ENCODE measurements around the gene TIMM50. TPM values are rescaled to one million over a fixed set of nuclear protein-coding genes. Genes with fewer than 3 reads are reported as not detected.
A peak's percentile ranks its signal among the peaks of the same experiment; 100 is the strongest.

Gene TIMM50
- total RNA-seq, 4 donors from 2014 or later = 21.7 to 54.0 (median 33.5) TPM

DNA sequence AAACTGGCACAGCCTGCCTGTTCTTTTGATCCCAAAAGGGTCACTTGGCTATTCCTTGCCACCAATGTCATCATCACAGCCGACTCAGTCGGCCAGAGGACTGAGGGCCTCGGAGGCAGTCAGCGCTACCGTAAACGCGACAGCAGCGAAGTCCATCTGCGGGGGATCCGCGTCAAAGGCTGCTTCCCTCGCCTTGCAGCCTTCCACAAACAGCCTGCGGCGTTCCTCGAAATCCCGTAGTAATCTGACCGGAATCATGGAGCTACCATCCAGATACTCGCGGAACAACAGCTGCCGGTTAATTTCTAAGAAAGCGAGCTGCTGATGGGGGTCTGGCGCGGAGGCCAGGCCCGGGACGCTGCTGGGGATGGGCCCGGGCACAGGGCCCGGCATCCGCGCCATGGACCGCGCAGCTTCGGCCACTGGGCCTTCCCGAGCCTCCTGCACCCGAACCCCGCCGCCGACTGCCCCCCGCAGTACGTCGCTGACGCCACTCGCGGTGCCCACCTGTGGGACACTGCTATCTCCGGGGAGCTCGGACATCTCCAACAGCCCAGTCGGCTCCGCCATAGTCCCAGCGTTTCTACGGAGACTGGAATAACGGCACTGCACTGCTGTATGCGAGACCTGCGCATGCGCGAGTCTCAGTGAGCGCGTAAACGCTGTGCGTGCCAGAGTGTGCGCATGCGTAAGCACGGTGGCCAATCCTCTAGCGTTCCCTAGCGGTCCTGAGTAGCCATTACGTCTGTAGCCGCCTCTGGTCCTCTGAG, 51.8 kb downstream of the TIMM50 start, which contains the start of gene EID2B:
Gene EID2B (minus strand): TSS at position 620 of the 770 bp plus-strand sequence. CDS start 50 bp downstream, at position 570.
- peaks cover 0 to 24% (median 4%) of the 10 kb centered on the region in 4 donors for H3K4me1 ChIP-seq
- in situ Hi-C loops (cut with MboI; ENCODE audit: low pct_ligation_motif_present in 1 of 4, low pct_unique_long_range_greater_than_20kb in 1 of 4, low sequenced_read_pairs in 3 of 4) (loop anchor here (5.0 to 25.0 kb wide), 5 partner anchors 88 to 420 kb away; partner anchors contain the start of genes GMFG (in 2 of the 4), SAMD4B (in 2 of the 4), SUPT5H (in 2 of the 4) and RPS16 (in 1 of the 4)), intact Hi-C loops (cut with DNase I; ENCODE audit: low total_unique reads) (loop anchor here (10.0 kb wide), 2 partner anchors 58 to 188 kb away; partner anchors contain the start of gene SAMD4B)
- TF ChIP-seq, protein P1, sequence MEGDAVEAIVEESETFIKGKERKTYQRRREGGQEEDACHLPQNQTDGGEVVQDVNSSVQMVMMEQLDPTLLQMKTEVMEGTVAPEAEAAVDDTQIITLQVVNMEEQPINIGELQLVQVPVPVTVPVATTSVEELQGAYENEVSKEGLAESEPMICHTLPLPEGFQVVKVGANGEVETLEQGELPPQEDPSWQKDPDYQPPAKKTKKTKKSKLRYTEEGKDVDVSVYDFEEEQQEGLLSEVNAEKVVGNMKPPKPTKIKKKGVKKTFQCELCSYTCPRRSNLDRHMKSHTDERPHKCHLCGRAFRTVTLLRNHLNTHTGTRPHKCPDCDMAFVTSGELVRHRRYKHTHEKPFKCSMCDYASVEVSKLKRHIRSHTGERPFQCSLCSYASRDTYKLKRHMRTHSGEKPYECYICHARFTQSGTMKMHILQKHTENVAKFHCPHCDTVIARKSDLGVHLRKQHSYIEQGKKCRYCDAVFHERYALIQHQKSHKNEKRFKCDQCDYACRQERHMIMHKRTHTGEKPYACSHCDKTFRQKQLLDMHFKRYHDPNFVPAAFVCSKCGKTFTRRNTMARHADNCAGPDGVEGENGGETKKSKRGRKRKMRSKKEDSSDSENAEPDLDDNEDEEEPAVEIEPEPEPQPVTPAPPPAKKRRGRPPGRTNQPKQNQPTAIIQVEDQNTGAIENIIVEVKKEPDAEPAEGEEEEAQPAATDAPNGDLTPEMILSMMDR (IDR thresholded peaks at IDR 0.05) = peak; percentile 94 to 99 (median 98)
- TF ChIP-seq POLR2A (IDR thresholded peaks at IDR 0.05) (peak; percentile 55), POLR2AphosphoS5 (IDR thresholded peaks at IDR 0.05) (peak; percentile 77 to 78 (median 77)), EP300 (IDR thresholded peaks at IDR 0.05; ENCODE audit: low read depth) (no peak)
- DNase-seq = peak; percentile 95
- WGBS, 2 donors (ENCODE audit: low coverage in 1 of 2) = 0 to 1% methylated on average over 10 to 57 of the region's 65 CpGs
- no peaks in the 10 kb centered on the region for H3K36me3 ChIP-seq
- H3K4me3 ChIP-seq = peak within 1 kb of the TSS; percentile 48 to 75 (median 62)
- peak within 1 kb of the TSS; percentile 76 to 91 (median 84) for H3K27ac ChIP-seq
- no peaks in the 10 kb centered on the region for H3K9me3 ChIP-seq
- H3K27me3 ChIP-seq = no peaks in the 10 kb centered on the region

- H3K27ac ChIP-seq = peak overlapping the region in 1 of 4 donors; percentile 91
- no peak overlapping the region for H3K4me3 ChIP-seq
- intact Hi-C loops (cut with DNase I; ENCODE audit: low total_unique reads) = loop anchor here (10.0 kb wide), 2 partner anchors 58 to 188 kb away; partner anchors contain the start of gene SAMD4B
- no peaks in the 10 kb centered on the region for H3K36me3 ChIP-seq
- no peak for DNase-seq
- H3K9me3 ChIP-seq = no peaks in the 10 kb centered on the region
- H3K4me1 ChIP-seq = peaks cover 0 to 27% (median 5%) of the 10 kb centered on the region in 4 donors
- H3K27me3 ChIP-seq = no peaks in the 10 kb centered on the region
- WGBS, 2 donors (ENCODE audit: low coverage in 1 of 2) = 0 to 18% methylated on average over 5 to 12 of the region's 12 CpGs
- in situ Hi-C loops (cut with MboI; ENCODE audit: low pct_ligation_motif_present in 1 of 4, low pct_unique_long_range_greater_than_20kb in 1 of 4, low sequenced_read_pairs in 3 of 4) = loop anchor here (5.0 to 25.0 kb wide), 5 partner anchors 88 to 421 kb away; partner anchors contain the start of genes GMFG (in 2 of the 4), SAMD4B (in 2 of the 4), SUPT5H (in 2 of the 4) and RPS16 (in 1 of the 4)
- TF ChIP-seq, protein P1 (IDR thresholded peaks at IDR 0.05) = no peak
- TF ChIP-seq POLR2A (IDR thresholded peaks at IDR 0.05) (no peak), EP300 (IDR thresholded peaks at IDR 0.05; ENCODE audit: low read depth) (no peak), POLR2AphosphoS5 (IDR thresholded peaks at IDR 0.05) (no peak)
Observed at GRCh38 chr19:39533003-39533512, 52.4 kb downstream of the TIMM50 start.

GRCh38 chr19:39533791-39534190, 53.2 kb downstream of the TIMM50 start:
- in situ Hi-C loops (cut with MboI; ENCODE audit: low pct_ligation_motif_present in 1 of 4, low pct_unique_long_range_greater_than_20kb in 1 of 4, low sequenced_read_pairs in 3 of 4) = loop anchor here (5.0 to 25.0 kb wide), 5 partner anchors 89 to 421 kb away; partner anchors contain the start of genes GMFG (in 2 of the 4), SAMD4B (in 2 of the 4), SUPT5H (in 2 of the 4) and RPS16 (in 1 of the 4)
- no peak for TF ChIP-seq POLR2A (IDR thresholded peaks at IDR 0.05)
- TF ChIP-seq POLR2AphosphoS5 (IDR thresholded peaks at IDR 0.05) = no peak
- TF ChIP-seq, protein P1 (IDR thresholded peaks at IDR 0.05) = no peak
- TF ChIP-seq EP300 (IDR thresholded peaks at IDR 0.05; ENCODE audit: low read depth) = no peak

More at GRCh38 chr19:39533791-39534190, 53.2 kb downstream of the TIMM50 start:
- Histone ChIP-seq H3K9me3 (no peaks in the 10 kb centered on the region), H3K36me3 (no peaks in the 10 kb centered on the region), H3K27ac (no peak overlapping the region), H3K27me3 (no peaks in the 10 kb centered on the region), H3K4me3 (no peak overlapping the region), H3K4me1 (peaks cover 4 to 34% (median 10%) of the 10 kb centered on the region in 4 donors)
- intact Hi-C loops (cut with DNase I; ENCODE audit: low total_unique reads) = loop anchor here (10.0 kb wide), 2 partner anchors 59 to 189 kb away; partner anchors contain the start of gene SAMD4B
- 65 to 71% methylated on average over 1 to 3 of the region's 3 CpGs for WGBS, 2 donors (ENCODE audit: low coverage in 1 of 2)
- DNase-seq = no peak
